HepG2 (cell line): ENCODE results near the gene TUBB4B. TPM values are rescaled to one million over a fixed set of nuclear protein-coding genes. Genes with fewer than 3 reads are reported as not detected.

Source experiments
- ATAC-seq: fragments of 200-7000 bp; cut with Tn5 transposase; 3 replicates; pipeline ENCODE4 v1.9.1; 2020; ENCODE audit warnings: mild to moderate bottlenecking, moderate library complexity
- BruUV-seq: library from RNA; stranded (reverse); fragments of 400-500 nt; replicated peaks from 2 replicates; lab custom pipeline; 2021; lab: Mats Ljungman, UMichigan
- CTCF ChIA-PET: fragments of 300-600 bp; formaldehyde crosslinking; extraction: SDS; loops from one replicate; lab custom pipeline; 2021; ENCODE audit warnings: low total read pairs, inconsistent platforms, low intra/inter-chr PET ratio; lab: Yijun Ruan, JAX
- POLR2A ChIA-PET: fragments of 350-600 bp; sonication (Branson Sonifier 250); formaldehyde crosslinking; loops from one replicate; lab custom pipeline; 2020; ENCODE audit warnings: antibody characterized with exemption, inconsistent platforms; lab: Yijun Ruan, JAX
- DNase-seq: peaks from one replicate; pipeline ENCODE4 v3.0.0-alpha.2; 2015; ENCODE audit warnings: low spot score
- FAIRE-seq: peaks from 3 replicates; lab custom pipeline; 2011; peaks lifted over from hg19 to GRCh38; lab: Jason Lieb, UNC
- H2AFZ ChIP-seq: one replicate; pipeline ENCODE4 v1.6.1; 2011; ENCODE audit warnings: low read length, inconsistent platforms
- H3K27ac ChIP-seq: fragments of 300-600 bp; 3 replicates; pipeline ENCODE4 v1.8.0; 2011; ENCODE audit warnings: mixed run types, mild to moderate bottlenecking, mixed read lengths, low read length, inconsistent platforms; ENCODE audit not compliant: insufficient read depth; ENCODE audit errors: extremely low read length
- H3K27me3 ChIP-seq, 2 experiments: fragments of 200-600 bp in 1 of 2; 2 replicates in 1 of 2; 3 replicates in 1 of 2; pipeline versions ENCODE4 v1.6.0 to v1.8.0; 2011; ENCODE audit warnings: low read length in 2 of 2, mild to moderate bottlenecking in 2 of 2, moderate library complexity in 2 of 2, inconsistent platforms in 1 of 2; ENCODE audit not compliant: insufficient read depth in 2 of 2, control insufficient read depth in 1 of 2
- H3K36me3 ChIP-seq, 2 experiments: fragments of 200-600 bp in 1 of 2; replicated peaks in 1 of 2; 2 replicates in 1 of 2; 3 replicates in 1 of 2; pipeline versions ENCODE4 v1.5.1 to v1.8.0; 2011; ENCODE audit warnings: low read length in 2 of 2, inconsistent platforms in 1 of 2; ENCODE audit not compliant: insufficient read depth in 2 of 2, control insufficient read depth in 1 of 2
- H3K4me1 ChIP-seq: 2 replicates; pipeline ENCODE4 v1.5.1; 2012; ENCODE audit warnings: low read length, inconsistent platforms; ENCODE audit not compliant: insufficient read depth
- H3K4me2 ChIP-seq: 2 replicates; pipeline ENCODE4 v1.6.0; 2011; ENCODE audit warnings: low read depth, low read length, inconsistent platforms
- H3K4me3 ChIP-seq, 3 experiments: fragments of 200-600 bp in 1 of 3; sonication (generic), shearing (Covaris generic) in 1 of 3; replicated peaks in 1 of 3; 2 replicates each; pipeline ENCODE4 v1.5.1; 2011 to 2016; ENCODE audit warnings: low read length in 3 of 3, inconsistent platforms in 2 of 3, low read depth in 2 of 3, mild to moderate bottlenecking in 2 of 3, control low read depth in 1 of 3, mixed read lengths in 1 of 3; ENCODE audit not compliant: insufficient read depth in 1 of 3
- H3K79me2 ChIP-seq: one replicate; pipeline ENCODE4 v1.6.1; 2011; ENCODE audit warnings: low read length, inconsistent platforms; ENCODE audit not compliant: insufficient read depth
- H3K9ac ChIP-seq: 2 replicates; pipeline ENCODE4 v1.6.0; 2011; ENCODE audit warnings: mild to moderate bottlenecking, low read depth, low read length, inconsistent platforms; ENCODE audit not compliant: insufficient read depth
- H3K9me3 ChIP-seq: 2 replicates; pipeline ENCODE4 v1.5.1; 2012; ENCODE audit warnings: mild to moderate bottlenecking, low read length
- H4K20me1 ChIP-seq: 2 replicates; pipeline ENCODE4 v1.6.0; 2011; ENCODE audit warnings: inconsistent platforms, mild to moderate bottlenecking, low read length, moderate library complexity; ENCODE audit not compliant: insufficient read depth
- REST ChIP-seq, 2 experiments: IDR thresholded peaks; 2 replicates each; pipeline ENCODE4 v1.6.1; 2011 to 2012; ENCODE audit warnings: low read length in 2 of 2, borderline replicate concordance in 1 of 2, low read depth in 1 of 2, mild to moderate bottlenecking in 1 of 2, moderate library complexity in 1 of 2
- ZNF253 ChIP-seq: sonication (generic); formaldehyde crosslinking; IDR thresholded peaks from 2 replicates; pipeline ENCODE4 v1.8.0; 2022; ENCODE audit warnings: mild to moderate bottlenecking, missing genetic modification reagents, borderline replicate concordance
- ZNF280D ChIP-seq: sonication (generic); formaldehyde crosslinking; IDR thresholded peaks from 2 replicates; pipeline ENCODE4 v1.5.1; 2020; ENCODE audit warnings: mild to moderate bottlenecking, missing genetic modification reagents
- ZNF547 ChIP-seq: sonication (generic); formaldehyde crosslinking; IDR thresholded peaks from 2 replicates; pipeline ENCODE4 v1.5.1; 2020; ENCODE audit warnings: mild to moderate bottlenecking, missing genetic modification reagents
- ZNF598 ChIP-seq: sonication (generic); formaldehyde crosslinking; IDR thresholded peaks from 2 replicates; pipeline ENCODE4 v1.5.1; 2020; ENCODE audit warnings: mild to moderate bottlenecking, missing genetic modification reagents, borderline replicate concordance
- WGBS: methylation state at CpG from one replicate; pipeline ENCODE4 v1.1.6; 2017; ENCODE audit warnings: low lambda C conversion rate; 5-methylcytosine and 5-hydroxymethylcytosine counted together
- in situ Hi-C: cut with HindIII; loops from 2 replicates; pipeline ENCODE4 v1.10.0; 2017; ENCODE audit warnings: low pct_unique_long_range_greater_than_20kb; ENCODE audit not compliant: extremely low pct_ligation_motif_present
- intact Hi-C: fragments of 100-400 bp; cut with micrococcal nuclease; formaldehyde crosslinking; loops from one replicate; pipeline ENCODE4 v1.10.0; 2022; ENCODE audit not compliant: unreplicated experiment
- polyA plus RNA-seq, 8 experiments: library from polyadenylated mRNA; depleted of rRNA in 3 of 8; stranded (reverse) in 7 of 8; unstranded in 1 of 8; fragments of >200 nt; fragmentation: Illumina TruSeq in 4 of 8; extraction: Trizol in 4 of 8; gene quantifications; 2 replicates each; pipeline versions ENCODE4 v1.2.1 to v1.2.3, GENCODE V29; 2011 to 2016; ENCODE audit warnings: low read depth in 4 of 8, missing spikeins in 1 of 8, mixed read lengths in 1 of 8; ENCODE audit not compliant: insufficient read depth in 1 of 8
- total RNA-seq, 5 experiments: library from RNA; depleted of rRNA; stranded (reverse); fragments of >200 nt; fragmentation: Illumina TruSeq; extraction: Trizol; gene quantifications; 2 replicates each; pipeline ENCODE4 v1.2.3, GENCODE V29; 2016; ENCODE audit warnings: low read depth in 1 of 5

The TUBB4B gene
- total and polyA plus RNA-seq, 2 of the 13 experiments (the other 11 are each of a cell fraction or from before 2014, with no cell fraction given): 182 to 412 TPM

- Histone ChIP-seq H3K4me1 (peaks cover 42% of the 10 kb centered on the region), H3K4me2 (peak overlapping the region; percentile 91), H3K4me3 (peak overlapping the region; percentile 91 to 98 (median 91); a peak in 5 of 6 replicates), H3K79me2 (peaks cover 18% of the 10 kb centered on the region), H3K9ac (peak overlapping the region; percentile 81), H4K20me1 (no peaks in the 10 kb centered on the region), H3K36me3 (peaks cover 11 to 17% of the 10 kb centered on the region in 2 experiments; a peak in 4 of 5 replicates), H3K9me3 (no peaks in the 10 kb centered on the region), H2AFZ (no peak overlapping the region), H3K27ac (no peak overlapping the region), H3K27me3 (no peaks in the 10 kb centered on the region; a peak in 1 of 5 replicates)
- BruUV-seq: no TSS peak
- no peak for DNase-seq
- no peak for ATAC-seq
- TF ChIP-seq ZNF547 (CRISPR knock-in tag) (peak; percentile 52; the same call in 1 of the 2 replicates), ZNF598 (CRISPR knock-in tag) (0 out of 2 replicates have a peak, but pooled peaks have one; percentile 57), ZNF280D (no peak), REST (IDR thresholded peaks at IDR 0.05; ENCODE audit: borderline replicate concordance in 1 of 2, low read depth in 1 of 2, low read length in 2 of 2) (peak in 1 of 2 experiments; percentile 63; a peak in 2 of 4 replicates), ZNF253 (no peak)
- WGBS: 80% methylated on average over 2 of the region's 15 CpGs
- FAIRE-seq: no peak
- in situ Hi-C loops: no loop called here
- intact Hi-C loops: no loop called here
- ChIA-PET CTCF (no interaction called here), POLR2A (interaction anchor here (1.1 to 14.2 kb wide), 4 partner anchors 14 to 167 kb away, joined by 3 to 317 read pairs (median 28); partner anchors contain the start of genes EXD3, NOXA1, TOR4A and TUBB4B)
Measured at GRCh38 chr9:137256362-137256761, 15.3 kb downstream of the TUBB4B start.
